ENCODE measurements around the gene JPH3. TPM values are rescaled to one million over a fixed set of nuclear protein-coding genes. Genes with fewer than 3 reads are reported as not detected.

JPH3 gene
- total RNA-seq, 4 donors from 2014 or later, result 0.22 to 1.1 (median 0.29) TPM; not detected in 1

GRCh38 chr16:87702325-87702811 lies 100.1 kb downstream of the JPH3 start:
- H3K27me3 ChIP-seq, result no peaks in the 10 kb centered on the region
- intact Hi-C loops (cut with DNase I), result no loop called here
- H3K27ac ChIP-seq, result no peak overlapping the region
- DNase-seq, result no peak
- TF ChIP-seq CTCF (IDR thresholded peaks at IDR 0.05), result peak in 1 of 6 experiments; percentile 28
- TF ChIP-seq POLR2A (IDR thresholded peaks at IDR 0.05), result no peak
- WGBS, 2 donors, result 53 to 63% methylated on average over 12 to 15 of the region's 19 CpGs
- H3K4me3 ChIP-seq (replicated peaks in 1 of 3), result no peak overlapping the region
- H3K4me1 ChIP-seq, result peaks cover 6 to 14% of the 10 kb centered on the region in 2 donors
- no peaks in the 10 kb centered on the region for H3K9me3 ChIP-seq
- H3K36me3 ChIP-seq, result peaks cover 3 to 10% of the 10 kb centered on the region in 2 donors

GRCh38 chr16:87703071-87703470 lies 100.8 kb downstream of the JPH3 start:
- H3K36me3 ChIP-seq, result peaks cover 3 to 10% of the 10 kb centered on the region in 2 donors
- intact Hi-C loops (cut with DNase I), result no loop called here
- no peak overlapping the region for H3K4me3 ChIP-seq (replicated peaks in 1 of 3)
- no peaks in the 10 kb centered on the region for H3K9me3 ChIP-seq
- no peak for TF ChIP-seq POLR2A (IDR thresholded peaks at IDR 0.05)
- TF ChIP-seq CTCF (IDR thresholded peaks at IDR 0.05), result no peak
- H3K4me1 ChIP-seq, result peaks cover 6 to 14% of the 10 kb centered on the region in 2 donors
- H3K27me3 ChIP-seq, result no peaks in the 10 kb centered on the region
- H3K27ac ChIP-seq, result no peak overlapping the region
- no peak for DNase-seq
- 88 to 91% methylated on average over 25 to 26 of the region's 26 CpGs for WGBS, 2 donors

GRCh38 chr16:87703835-87704375 lies 101.6 kb downstream of the JPH3 start:
- TF ChIP-seq CTCF (IDR thresholded peaks at IDR 0.05) (no peak), POLR2A (IDR thresholded peaks at IDR 0.05) (no peak)
- 90 to 92% methylated on average over 26 to 29 of the region's 29 CpGs for WGBS, 2 donors
- H3K36me3 ChIP-seq, result peaks cover 3 to 10% of the 10 kb centered on the region in 2 donors

GRCh38 chr16:87704754-87705353 lies 102.5 kb downstream of the JPH3 start:
- no peaks in the 10 kb centered on the region for H3K9me3 ChIP-seq
- H3K27ac ChIP-seq, result no peak overlapping the region
- no peak overlapping the region for H3K4me3 ChIP-seq (replicated peaks in 1 of 3)
- 90 to 92% methylated on average over 10 to 20 of the region's 34 CpGs for WGBS, 2 donors
- intact Hi-C loops (cut with DNase I), result no loop called here
- no peaks in the 10 kb centered on the region for H3K27me3 ChIP-seq
- peaks cover 6 to 14% of the 10 kb centered on the region in 2 donors for H3K4me1 ChIP-seq
- H3K36me3 ChIP-seq, result peaks cover 3 to 9% of the 10 kb centered on the region in 2 donors
- no peak for TF ChIP-seq POLR2A (IDR thresholded peaks at IDR 0.05)
- TF ChIP-seq CTCF (IDR thresholded peaks at IDR 0.05), result no peak
- DNase-seq, result no peak

More at GRCh38 chr16:87703835-87704375, 101.6 kb downstream of the JPH3 start:
- H3K4me3 ChIP-seq (replicated peaks in 1 of 3), result no peak overlapping the region
- H3K4me1 ChIP-seq, result peaks cover 6 to 14% of the 10 kb centered on the region in 2 donors
- no peaks in the 10 kb centered on the region for H3K27me3 ChIP-seq
- intact Hi-C loops (cut with DNase I), result no loop called here
- no peaks in the 10 kb centered on the region for H3K9me3 ChIP-seq
- no peak overlapping the region for H3K27ac ChIP-seq
- no peak for DNase-seq

- Histone ChIP-seq H3K27me3 (no peaks in the 10 kb centered on the region), H3K27ac (no peak overlapping the region), H3K9me3 (no peaks in the 10 kb centered on the region), H3K36me3 (peaks cover 3 to 5% of the 10 kb centered on the region in 2 donors), H3K4me1 (peaks cover 12 to 17% of the 10 kb centered on the region in 2 donors), H3K4me3 (replicated peaks in 1 of 3) (no peak overlapping the region)
- peak; percentile 64 to 75 for DNase-seq
- WGBS, 2 donors, result 0 to 29% methylated on average over 2 to 11 of the region's 31 CpGs
- intact Hi-C loops (cut with DNase I), result no loop called here
- TF ChIP-seq POLR2A (IDR thresholded peaks at IDR 0.05), result no peak
- no peak for TF ChIP-seq CTCF (IDR thresholded peaks at IDR 0.05)
Measured at GRCh38 chr16:87705771-87706277, 103.5 kb downstream of the JPH3 start.
